ENCODE data around the gene EHMT1.
A peak's percentile ranks its signal among the peaks of the same experiment; 100 is the strongest.

The EHMT1 gene

GRCh38 chr9:137632230-137633161, 13.7 kb downstream of the EHMT1 start:
- peak in 12 of 42 donors; percentile 29 to 72 (median 50) for DNase-seq

GRCh38 chr9:137634016-137634415, 15.2 kb downstream of the EHMT1 start:
- intact Hi-C loops (cut with DNase I), result no loop called here

More at GRCh38 chr9:137632230-137633161, 13.7 kb downstream of the EHMT1 start:
- intact Hi-C loops (cut with DNase I), result no loop called here

DNA sequence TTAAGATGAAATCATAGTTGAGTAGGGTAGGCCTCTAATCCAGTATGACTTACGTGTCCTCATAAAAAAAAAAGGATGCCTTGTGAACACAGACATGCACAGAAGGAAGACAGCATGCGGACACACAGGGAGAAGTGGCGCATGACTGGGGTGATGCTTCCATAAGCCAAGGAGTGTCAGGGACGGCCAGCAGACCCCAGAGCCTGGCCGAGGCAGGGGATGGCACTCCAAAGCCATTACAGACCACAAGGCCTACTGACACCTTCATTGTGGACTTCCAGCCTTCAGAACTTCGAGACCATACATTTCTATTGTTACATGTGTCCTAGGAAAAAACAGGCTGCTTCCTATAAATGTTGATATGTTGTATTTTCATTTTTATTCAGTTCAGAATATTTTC, 19.9 kb downstream of the EHMT1 start:
- intact Hi-C loops (cut with DNase I), result no loop called here

More at GRCh38 chr9:137634016-137634415, 15.2 kb downstream of the EHMT1 start:
- no peak for DNase-seq

GRCh38 chr9:137639303-137640051, 20.7 kb downstream of the EHMT1 start:
- intact Hi-C loops (cut with DNase I), result no loop called here

More for the DNA sequence above, 19.9 kb downstream of the EHMT1 start:
- DNase-seq, result no peak

GRCh38 chr9:137640862-137641261, 22.1 kb downstream of the EHMT1 start:
- intact Hi-C loops (cut with DNase I), result no loop called here
- no peak for DNase-seq

More at GRCh38 chr9:137639303-137640051, 20.7 kb downstream of the EHMT1 start:
- DNase-seq, result no peak

- DNase-seq, result no peak
- intact Hi-C loops (cut with DNase I), result no loop called here
Measured at GRCh38 chr9:137642118-137642601, 23.4 kb downstream of the EHMT1 start.

DNA sequence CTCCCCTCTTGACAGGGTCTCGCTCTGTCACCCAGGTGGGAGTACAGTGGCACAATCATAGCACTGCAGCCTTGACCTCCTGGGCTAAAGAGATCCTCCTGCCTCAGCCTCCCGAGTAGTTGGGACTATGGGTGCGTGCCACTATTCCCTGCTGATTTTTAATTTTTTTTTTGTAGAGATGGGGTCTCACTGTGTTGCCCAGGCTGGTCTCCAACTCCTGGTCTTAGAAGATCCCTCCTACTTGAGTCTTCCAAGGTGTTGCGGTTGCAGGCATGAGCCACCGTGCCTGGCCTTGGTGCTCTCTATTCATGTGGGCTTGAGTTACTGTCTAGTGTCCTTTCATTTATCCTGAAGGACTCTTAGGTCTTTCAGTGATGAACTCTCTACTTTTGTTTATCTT, 24.1 kb downstream of the EHMT1 start:
- intact Hi-C loops (cut with DNase I), result no loop called here
- no peak for DNase-seq

DNA sequence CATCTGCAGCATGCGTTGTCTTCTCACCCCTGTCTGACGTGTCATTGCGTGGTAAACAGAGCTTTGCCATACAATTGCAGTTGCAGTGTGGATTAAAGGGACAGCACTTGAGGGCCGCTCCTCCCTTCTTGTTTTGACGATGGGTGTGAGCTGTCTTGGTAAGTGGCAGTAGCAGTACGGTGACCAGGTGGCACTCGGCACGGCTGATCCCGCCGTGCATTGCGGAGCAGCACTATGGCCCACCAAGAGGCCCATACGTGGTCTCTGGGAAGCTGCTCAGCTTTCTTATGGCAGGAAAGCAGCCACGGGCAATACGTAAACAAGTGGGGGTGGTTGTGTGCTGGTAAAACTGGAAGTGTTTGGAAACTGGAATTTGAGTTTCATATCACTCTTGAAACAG, 25.1 kb downstream of the EHMT1 start:
- intact Hi-C loops (cut with DNase I), result no loop called here

DNA sequence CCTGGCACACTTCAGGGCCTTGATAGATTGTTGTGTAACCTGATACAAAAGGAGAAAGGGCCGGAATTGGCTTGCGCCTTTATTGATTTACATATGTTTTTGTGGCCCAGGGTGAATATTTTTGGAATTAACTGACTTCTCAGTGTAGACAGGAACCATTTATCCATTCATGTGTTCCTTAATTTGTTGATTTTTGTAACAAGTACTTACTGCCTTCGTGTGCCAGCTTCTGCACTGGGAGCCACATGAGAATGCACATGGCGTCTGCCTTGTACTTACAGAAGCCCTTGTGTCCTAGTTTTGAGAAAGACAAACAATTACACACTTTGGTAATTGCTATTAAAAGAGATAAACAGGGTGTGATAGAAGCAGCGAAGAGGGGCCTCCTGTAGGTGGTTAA, 26.4 kb downstream of the EHMT1 start:
- intact Hi-C loops (cut with DNase I), result no loop called here
- no peak for DNase-seq

More for the DNA sequence above, 25.1 kb downstream of the EHMT1 start:
- peak in 2 of 42 donors; percentile 36 to 53 for DNase-seq

- intact Hi-C loops (cut with DNase I), result no loop called here
- DNase-seq, result no peak
Measured at GRCh38 chr9:137646341-137646740, 27.5 kb downstream of the EHMT1 start.

DNA sequence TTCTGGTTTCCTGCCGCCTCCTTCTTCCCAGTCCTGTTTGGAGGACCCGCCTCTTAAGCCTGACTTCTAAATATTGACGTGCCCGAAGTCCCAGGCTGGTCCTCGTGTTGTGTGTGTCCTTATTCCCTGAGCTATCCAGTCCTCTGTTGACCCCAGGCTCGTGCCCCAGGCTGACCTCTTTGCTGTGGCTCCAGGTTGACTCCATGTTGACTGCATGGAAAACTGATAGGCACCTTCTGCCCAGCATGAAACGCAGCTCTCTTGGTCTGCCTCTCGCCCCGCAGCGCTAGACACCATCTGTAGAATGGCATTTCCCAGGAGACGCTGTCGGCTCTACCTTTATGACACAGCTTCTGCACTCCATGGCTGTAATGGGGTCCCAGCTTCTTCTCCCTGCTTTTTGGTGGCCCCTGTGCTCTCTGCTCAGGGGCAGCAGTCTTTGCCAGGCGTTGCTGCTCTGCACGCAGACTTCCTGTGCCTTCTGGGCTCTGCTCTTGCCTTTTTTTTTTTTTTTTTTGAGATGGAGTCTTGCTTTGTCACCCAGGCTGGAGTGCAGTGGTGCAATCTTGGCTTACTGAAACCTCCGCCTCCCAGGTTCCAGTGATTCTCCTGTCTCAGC, 28.4 kb downstream of the EHMT1 start:
- DNase-seq, result no peak
- intact Hi-C loops (cut with DNase I), result no loop called here

DNA sequence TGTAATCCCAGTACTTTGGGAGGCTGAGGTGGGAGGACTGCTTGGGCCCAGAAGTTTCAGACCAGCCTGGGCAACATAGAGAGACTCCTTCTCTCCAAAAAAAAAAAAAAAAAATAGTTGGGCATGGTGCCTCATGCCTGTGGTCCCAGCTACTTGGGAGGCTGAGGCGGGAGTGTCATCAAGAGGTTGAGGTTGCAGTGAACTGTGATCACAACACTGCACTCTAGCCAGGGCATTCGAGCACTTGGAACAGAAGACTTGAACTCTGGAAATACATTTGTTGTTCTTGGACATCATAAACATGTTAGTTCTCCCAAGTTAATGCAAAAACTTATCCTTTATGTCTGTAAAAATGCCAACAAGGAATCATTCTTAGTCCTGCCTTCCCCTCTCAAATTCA, 29.6 kb downstream of the EHMT1 start:
- DNase-seq, result no peak
- intact Hi-C loops (cut with DNase I), result no loop called here

GRCh38 chr9:137649553-137649952, 30.7 kb downstream of the EHMT1 start:
- DNase-seq, result no peak
- intact Hi-C loops (cut with DNase I), result no loop called here

- DNase-seq, result no peak
- intact Hi-C loops (cut with DNase I), result no loop called here
Measured at GRCh38 chr9:137650259-137650658, 31.5 kb downstream of the EHMT1 start.

- intact Hi-C loops (cut with DNase I), result no loop called here
- no peak for DNase-seq
Measured at GRCh38 chr9:137650779-137651178, 32.0 kb downstream of the EHMT1 start.

GRCh38 chr9:137656416-137656815, 37.6 kb downstream of the EHMT1 start:
- intact Hi-C loops (cut with DNase I), result no loop called here
- DNase-seq, result no peak

- intact Hi-C loops (cut with DNase I), result no loop called here
- DNase-seq, result no peak
Measured at GRCh38 chr9:137657606-137658005, 38.8 kb downstream of the EHMT1 start.

DNA sequence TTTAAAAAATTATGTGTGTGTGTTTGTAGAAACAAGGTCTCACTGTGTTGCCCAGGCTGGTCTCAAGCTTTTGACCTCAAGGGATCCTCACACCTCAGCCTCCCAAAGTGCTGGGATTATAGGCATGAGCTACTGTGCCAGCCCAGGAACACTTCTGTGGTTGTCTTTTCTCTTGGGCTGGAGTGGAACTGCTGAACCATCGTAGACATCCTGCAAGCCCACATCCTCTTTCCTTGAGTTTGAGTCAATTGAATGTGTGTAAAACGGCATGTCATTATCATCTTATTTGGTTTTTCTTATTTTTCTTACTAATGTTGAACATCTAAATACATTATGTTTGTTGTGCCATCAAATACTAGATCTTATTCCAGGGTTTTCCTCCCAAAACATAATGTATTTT, 40.0 kb downstream of the EHMT1 start:
- no peak for DNase-seq
- intact Hi-C loops (cut with DNase I), result no loop called here

DNA sequence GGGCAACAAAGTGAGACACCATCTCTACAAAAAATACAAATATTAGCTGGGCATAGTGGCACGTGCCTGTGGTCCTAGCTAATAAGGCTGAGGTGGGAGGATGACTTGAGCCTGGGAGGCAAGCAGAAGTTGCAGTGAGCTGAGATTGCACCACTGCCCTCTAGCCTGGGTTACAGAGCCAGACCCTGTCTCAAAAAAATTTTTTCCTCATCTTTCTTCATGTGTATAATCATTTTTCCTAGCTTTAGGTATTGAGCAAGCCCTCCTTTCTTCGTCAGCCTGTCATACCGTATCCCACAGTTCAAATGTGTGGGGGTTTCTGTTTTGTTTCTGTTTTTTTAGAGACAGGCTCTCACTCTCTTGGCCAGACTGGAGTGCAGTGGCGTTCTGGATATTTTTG, 41.3 kb downstream of the EHMT1 start:
- intact Hi-C loops (cut with DNase I), result no loop called here
- peak in 1 of 42 donors; percentile 11 for DNase-seq
